ENCODE data around the gene CDKN1C. TPM values are rescaled to one million over a fixed set of nuclear protein-coding genes. Genes with fewer than 3 reads are reported as not detected.

The CDKN1C gene
- 10.1 and 11.9 TPM in 2 replicates for total RNA-seq

GRCh38 chr11:2885678-2886081, at the start of gene CDKN1C:
Gene CDKN1C, minus strand, starts transcription at chr11:2885775. Its CDS starts 319 bp downstream, at chr11:2885456.

DNA sequence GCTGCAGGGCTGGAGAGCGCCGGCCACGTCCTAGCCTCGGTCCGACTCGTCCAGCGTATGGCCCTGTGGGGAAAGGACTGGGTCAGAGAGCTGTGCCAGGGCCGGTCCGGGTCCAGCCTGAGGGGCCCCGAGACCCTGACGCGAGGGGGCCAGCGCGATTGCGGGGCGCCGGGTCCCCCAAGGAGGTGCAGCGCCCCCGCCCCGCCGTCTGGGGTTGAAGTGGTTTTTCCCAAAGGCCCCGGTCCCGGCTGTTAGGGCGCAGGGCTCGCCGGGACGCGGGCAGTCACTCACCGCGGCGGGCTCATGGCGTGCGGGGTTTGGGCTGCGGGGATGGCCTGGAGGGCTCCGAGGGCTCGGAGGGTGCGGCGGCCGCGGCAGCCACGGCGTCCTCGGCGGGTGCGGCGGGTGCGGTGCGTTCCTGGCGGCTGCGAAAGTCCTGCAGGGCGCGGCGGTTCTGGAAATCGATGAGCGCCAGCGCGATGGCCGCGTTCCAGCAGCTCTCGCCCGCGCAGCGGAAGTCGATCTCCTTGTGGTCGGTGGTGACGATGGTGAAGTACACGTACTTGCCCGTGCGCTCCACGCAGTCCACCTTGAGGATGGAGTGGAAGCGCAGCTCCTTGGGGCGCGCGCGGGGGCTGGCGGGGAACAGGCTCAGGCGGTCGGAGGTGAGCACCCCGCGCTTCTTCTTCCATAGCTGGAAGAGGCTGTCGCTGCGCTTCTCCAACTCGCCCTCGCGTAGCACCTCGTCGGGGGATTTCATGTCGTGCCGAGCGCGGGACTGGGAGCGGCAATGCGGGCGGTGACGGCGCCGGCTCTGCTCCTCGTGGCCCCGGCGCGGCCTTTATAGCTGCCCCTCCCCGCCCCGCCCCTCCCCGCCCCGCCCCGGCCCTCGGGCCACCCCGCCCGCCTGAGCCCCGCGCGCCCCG, 43.3 kb upstream of the CDKN1C start, which contains the start of gene PHLDA2:
PHLDA2 (minus strand) TSS at position 816 of the 926 bp plus-strand sequence; CDS start at position 760, 56 bp downstream.

Small RNAs within 50 kb of the gene (small RNA-seq; reads per million reads assigned to genes)
- gene AC013791.1: not detected

Other genes with a start within 250 kb of the CDKN1C start
- gene KCNQ1OT1, start 185.8 kb downstream of the CDKN1C start, total RNA-seq: 6.4 and 8.1 TPM in 2 replicates
- gene PHLDA2, start 43.6 kb upstream of the CDKN1C start, total RNA-seq: 3.1 and 3.9 TPM in 2 replicates
- 91.5 and 101 TPM in 2 replicates for gene NAP1L4, start 106.6 kb upstream of the CDKN1C start, total RNA-seq
- gene CARS1, start 171.6 kb upstream of the CDKN1C start, total RNA-seq: 73.4 and 75.1 TPM in 2 replicates